ENCODE data around the gene MICAL2.

The MICAL2 gene

GRCh38 chr11:12117200-12117599, 6.8 kb downstream of the MICAL2 start:
- DNase-seq (ENCODE audit: low read depth), result no peak

GRCh38 chr11:12117611-12118010, 7.2 kb downstream of the MICAL2 start:
- no peak for DNase-seq (ENCODE audit: low read depth)

- no peak for DNase-seq (ENCODE audit: low read depth)
These were observed 8.6 kb downstream of the MICAL2 start for GRCh38 chr11:12118949-12119348.

- no peak for DNase-seq (ENCODE audit: low read depth)
These were observed 9.1 kb downstream of the MICAL2 start for GRCh38 chr11:12119502-12119901.

- DNase-seq (ENCODE audit: low read depth), result no peak
These were observed 9.9 kb downstream of the MICAL2 start for GRCh38 chr11:12120031-12121008.

- DNase-seq (ENCODE audit: low read depth), result no peak
These were observed 10.6 kb downstream of the MICAL2 start for GRCh38 chr11:12121011-12121410.

GRCh38 chr11:12121517-12121916, 11.1 kb downstream of the MICAL2 start:
- DNase-seq (ENCODE audit: low read depth), result no peak

- DNase-seq (ENCODE audit: low read depth), result no peak
These were observed 11.7 kb downstream of the MICAL2 start for GRCh38 chr11:12122083-12122482.

GRCh38 chr11:12123273-12123672, 12.9 kb downstream of the MICAL2 start:
- no peak for DNase-seq (ENCODE audit: low read depth)

GRCh38 chr11:12123799-12124198, 13.4 kb downstream of the MICAL2 start:
- no peak for DNase-seq (ENCODE audit: low read depth)

GRCh38 chr11:12124306-12124705, 13.9 kb downstream of the MICAL2 start:
- DNase-seq (ENCODE audit: low read depth), result no peak

GRCh38 chr11:12125609-12126149, 15.3 kb downstream of the MICAL2 start:
- DNase-seq (ENCODE audit: low read depth), result no peak

GRCh38 chr11:12126344-12127019, 16.1 kb downstream of the MICAL2 start:
- no peak for DNase-seq (ENCODE audit: low read depth)

- no peak for DNase-seq (ENCODE audit: low read depth)
These were observed 17.0 kb downstream of the MICAL2 start for GRCh38 chr11:12127206-12127898.

GRCh38 chr11:12128301-12128751, 17.9 kb downstream of the MICAL2 start:
- no peak for DNase-seq (ENCODE audit: low read depth)

GRCh38 chr11:12129227-12129626, 18.8 kb downstream of the MICAL2 start:
- no peak for DNase-seq (ENCODE audit: low read depth)

GRCh38 chr11:12130180-12130980, 20.0 kb downstream of the MICAL2 start:
- DNase-seq (ENCODE audit: low read depth), result no peak

GRCh38 chr11:12131943-12132789, 21.8 kb downstream of the MICAL2 start:
- DNase-seq (ENCODE audit: low read depth), result no peak

- DNase-seq (ENCODE audit: low read depth), result no peak
These were observed 22.4 kb downstream of the MICAL2 start for GRCh38 chr11:12132790-12133145.

- DNase-seq (ENCODE audit: low read depth), result no peak
These were observed 23.3 kb downstream of the MICAL2 start for GRCh38 chr11:12133547-12134235.

Data from activated T-helper 9 cell treated with anti-CD3 and anti-CD28 coated beads, Interleukin-2, amount 50 U/mL, for 16 hours (primary cell).